ENCODE measurements around the gene SGK1. TPM values are rescaled to one million over a fixed set of nuclear protein-coding genes. Genes with fewer than 3 reads are reported as not detected.

The SGK1 gene
- polyA plus RNA-seq, 1 of the 3 experiments (the other 2 are of a cell fraction), result 440 TPM

DNA sequence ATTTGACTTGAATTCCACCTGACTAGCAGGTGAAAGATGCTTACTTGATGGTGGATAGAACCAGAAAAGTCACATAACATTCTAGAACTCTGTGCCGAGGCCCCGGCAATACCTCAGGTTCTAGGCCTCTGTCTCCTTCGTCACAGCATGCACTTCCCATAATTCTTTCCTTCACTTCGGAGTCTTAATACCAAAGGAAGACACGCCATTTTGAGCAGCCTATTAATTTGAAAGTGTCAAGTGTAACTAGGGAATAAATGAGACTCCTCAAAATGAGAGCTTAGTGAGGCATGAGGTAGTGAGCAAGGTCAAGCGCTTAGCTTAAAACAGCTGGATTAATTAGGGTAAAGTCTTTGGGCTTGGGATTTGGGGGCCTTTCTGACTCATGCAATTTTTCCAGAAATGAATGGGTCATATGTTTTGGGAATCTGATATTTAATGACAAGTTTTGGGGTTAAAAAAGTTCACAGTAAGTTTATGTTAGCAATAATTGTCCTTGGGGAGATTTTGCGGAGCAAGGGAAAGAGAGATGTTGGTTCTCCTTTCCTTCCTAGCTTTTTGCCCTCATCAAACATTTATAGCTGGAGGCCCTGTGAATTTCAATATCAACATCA, 29.1 kb upstream of the SGK1 start:
- Histone ChIP-seq H3K9me3 (no peaks in the 10 kb centered on the region), H3K27ac (ENCODE audit: low read depth in 2 of 2, low read length in 1 of 2) (no peak overlapping the region), H4K20me1 (ENCODE audit: insufficient read depth) (no peaks in the 10 kb centered on the region), H2AFZ (ENCODE audit: low read depth) (no peak overlapping the region), H3F3A (replicated peaks; ENCODE audit: insufficient read depth) (peaks cover 23% of the 10 kb centered on the region), H3K27me3 (ENCODE audit: insufficient read depth) (no peaks in the 10 kb centered on the region), H3K4me3 (ENCODE audit: low read depth in 2 of 2, low read length in 1 of 2) (no peak overlapping the region), H3K36me3 (replicated peaks in 1 of 2; ENCODE audit: control insufficient read depth in 1 of 2, insufficient read depth in 2 of 2, low read length in 1 of 2) (no peaks in the 10 kb centered on the region), H3K4me2 (no peak overlapping the region), H3K9ac (no peak overlapping the region), H3K9me2 (no peaks in the 10 kb centered on the region), H3K4me1 (ENCODE audit: control insufficient read depth in 1 of 2, insufficient read depth in 2 of 2, low read depth in 1 of 2, low read length in 1 of 2) (0 out of 4 replicates have a peak, but pooled peaks cover 0 to 5% of the 10 kb centered on the region in 2 experiments), H3K79me2 (ENCODE audit: insufficient read depth) (no peaks in the 10 kb centered on the region)
- DNase-seq, result no peak
- CTCF ChIA-PET, result no interaction called here
- no peak for TF ChIP-seq YY1 (IDR thresholded peaks at IDR 0.05; ENCODE audit: low read depth)
- TF ChIP-seq, protein P1, sequence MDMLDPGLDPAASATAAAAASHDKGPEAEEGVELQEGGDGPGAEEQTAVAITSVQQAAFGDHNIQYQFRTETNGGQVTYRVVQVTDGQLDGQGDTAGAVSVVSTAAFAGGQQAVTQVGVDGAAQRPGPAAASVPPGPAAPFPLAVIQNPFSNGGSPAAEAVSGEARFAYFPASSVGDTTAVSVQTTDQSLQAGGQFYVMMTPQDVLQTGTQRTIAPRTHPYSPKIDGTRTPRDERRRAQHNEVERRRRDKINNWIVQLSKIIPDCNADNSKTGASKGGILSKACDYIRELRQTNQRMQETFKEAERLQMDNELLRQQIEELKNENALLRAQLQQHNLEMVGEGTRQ (IDR thresholded peaks at IDR 0.05; ENCODE audit: borderline replicate concordance, low read depth, low read length), result no peak
- no peak for TF ChIP-seq TAF1 (IDR thresholded peaks at IDR 0.05; ENCODE audit: borderline replicate concordance, low read depth, low read length)
- no peak for TF ChIP-seq MXI1 (IDR thresholded peaks at IDR 0.05; ENCODE audit: low read depth, low read length)
- TF ChIP-seq FOXM1 (IDR thresholded peaks at IDR 0.05; ENCODE audit: low read depth), result no peak
- TF ChIP-seq MEF2A (IDR thresholded peaks at IDR 0.05; ENCODE audit: borderline replicate concordance, low read depth), result no peak
- POLR2A ChIA-PET, result no interaction called here
- WGBS (ENCODE audit: low lambda C conversion rate), result 97% methylated on average over 7 of the region's 7 CpGs

DNA sequence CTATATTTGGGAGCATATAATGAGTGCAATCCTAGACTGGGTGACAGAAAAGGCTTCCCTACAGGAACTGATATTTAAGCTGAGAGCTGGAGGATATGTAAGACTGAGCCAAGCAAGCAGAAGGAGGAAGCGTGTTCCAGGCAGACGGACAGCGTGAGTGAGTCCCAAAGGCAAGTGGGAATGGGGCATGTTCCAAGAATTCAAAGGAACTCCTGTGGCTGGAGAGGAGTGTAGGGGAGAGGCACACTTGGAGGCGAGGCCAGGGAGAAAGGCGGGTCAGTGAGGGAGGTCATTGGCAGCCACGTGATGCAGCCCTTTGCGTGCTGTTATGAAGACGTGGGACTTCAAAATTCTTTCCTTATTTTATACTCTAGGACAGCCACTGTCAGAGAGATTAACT, 27.9 kb upstream of the SGK1 start:
- ChIA-PET POLR2A (no interaction called here), CTCF (no interaction called here)
- Histone ChIP-seq H2AFZ (ENCODE audit: low read depth) (no peak overlapping the region), H3K27ac (ENCODE audit: low read depth in 2 of 2, low read length in 1 of 2) (no peak overlapping the region), H3K4me1 (ENCODE audit: control insufficient read depth in 1 of 2, insufficient read depth in 2 of 2, low read depth in 1 of 2, low read length in 1 of 2) (0 out of 4 replicates have a peak, but pooled peaks cover 0 to 5% of the 10 kb centered on the region in 2 experiments), H3K27me3 (ENCODE audit: insufficient read depth) (no peaks in the 10 kb centered on the region), H3K36me3 (replicated peaks in 1 of 2; ENCODE audit: control insufficient read depth in 1 of 2, insufficient read depth in 2 of 2, low read length in 1 of 2) (no peaks in the 10 kb centered on the region), H3K4me2 (no peak overlapping the region), H4K20me1 (ENCODE audit: insufficient read depth) (no peaks in the 10 kb centered on the region), H3K9ac (no peak overlapping the region), H3K79me2 (ENCODE audit: insufficient read depth) (no peaks in the 10 kb centered on the region), H3K4me3 (ENCODE audit: low read depth in 2 of 2, low read length in 1 of 2) (no peak overlapping the region), H3F3A (replicated peaks; ENCODE audit: insufficient read depth) (peaks cover 23% of the 10 kb centered on the region), H3K9me3 (no peaks in the 10 kb centered on the region), H3K9me2 (no peaks in the 10 kb centered on the region)
- TF ChIP-seq TAF1 (IDR thresholded peaks at IDR 0.05; ENCODE audit: borderline replicate concordance, low read depth, low read length), result no peak
- TF ChIP-seq TEAD4 (IDR thresholded peaks at IDR 0.05; ENCODE audit: borderline replicate concordance, insufficient read depth), result no peak
- no peak for TF ChIP-seq FOXM1 (IDR thresholded peaks at IDR 0.05; ENCODE audit: low read depth)
- TF ChIP-seq RXRA (IDR thresholded peaks at IDR 0.05; ENCODE audit: borderline replicate concordance, low read depth), result no peak
- TF ChIP-seq MEF2A (IDR thresholded peaks at IDR 0.05; ENCODE audit: borderline replicate concordance, low read depth), result no peak
- TF ChIP-seq, protein P2, sequence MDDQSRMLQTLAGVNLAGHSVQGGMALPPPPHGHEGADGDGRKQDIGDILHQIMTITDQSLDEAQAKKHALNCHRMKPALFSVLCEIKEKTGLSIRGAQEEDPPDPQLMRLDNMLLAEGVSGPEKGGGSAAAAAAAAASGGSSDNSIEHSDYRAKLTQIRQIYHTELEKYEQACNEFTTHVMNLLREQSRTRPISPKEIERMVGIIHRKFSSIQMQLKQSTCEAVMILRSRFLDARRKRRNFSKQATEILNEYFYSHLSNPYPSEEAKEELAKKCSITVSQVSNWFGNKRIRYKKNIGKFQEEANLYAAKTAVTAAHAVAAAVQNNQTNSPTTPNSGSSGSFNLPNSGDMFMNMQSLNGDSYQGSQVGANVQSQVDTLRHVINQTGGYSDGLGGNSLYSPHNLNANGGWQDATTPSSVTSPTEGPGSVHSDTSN (IDR thresholded peaks at IDR 0.05), result no peak
- TF ChIP-seq FOXJ3 (CRISPR knock-in tag; IDR thresholded peaks at IDR 0.05), result no peak
- no peak for TF ChIP-seq NFIC (IDR thresholded peaks at IDR 0.05; ENCODE audit: borderline replicate concordance)
- TF ChIP-seq POLR2AphosphoS5 (IDR thresholded peaks at IDR 0.05; ENCODE audit: low read depth, low read length), result no peak
- TF ChIP-seq SMC3 (IDR thresholded peaks at IDR 0.05; ENCODE audit: low read depth, low read length), result no peak
- TF ChIP-seq, protein P3, sequence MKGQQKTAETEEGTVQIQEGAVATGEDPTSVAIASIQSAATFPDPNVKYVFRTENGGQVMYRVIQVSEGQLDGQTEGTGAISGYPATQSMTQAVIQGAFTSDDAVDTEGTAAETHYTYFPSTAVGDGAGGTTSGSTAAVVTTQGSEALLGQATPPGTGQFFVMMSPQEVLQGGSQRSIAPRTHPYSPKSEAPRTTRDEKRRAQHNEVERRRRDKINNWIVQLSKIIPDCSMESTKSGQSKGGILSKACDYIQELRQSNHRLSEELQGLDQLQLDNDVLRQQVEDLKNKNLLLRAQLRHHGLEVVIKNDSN (IDR thresholded peaks at IDR 0.05; ENCODE audit: borderline replicate concordance, low read depth), result no peak
- TF ChIP-seq NRF1 (IDR thresholded peaks at IDR 0.05; ENCODE audit: low read depth, low read length), result no peak
- TF ChIP-seq CHD2 (IDR thresholded peaks at IDR 0.05; ENCODE audit: low read length, partially characterized antibody), result no peak
- no peak for TF ChIP-seq JUND (IDR thresholded peaks at IDR 0.05)
- no peak for TF ChIP-seq MXI1 (IDR thresholded peaks at IDR 0.05; ENCODE audit: low read depth, low read length)
- TF ChIP-seq EP300 (IDR thresholded peaks at IDR 0.05; ENCODE audit: borderline replicate concordance in 1 of 2, low read depth in 1 of 2, low read length in 1 of 2), result no peak
- WGBS (ENCODE audit: low lambda C conversion rate), result 96% methylated on average over 8 of the region's 8 CpGs
- no peak for DNase-seq

Measured in SK-N-SH (cell line).